GM12878 (cell line): Measurements from ENCODE around the gene CFAP47. TPM values are rescaled to one million over a fixed set of nuclear protein-coding genes. Genes with fewer than 3 reads are reported as not detected.

Source experiments
- ATAC-seq: fragments of 200-7000 bp; cut with Tn5 transposase; 3 replicates; pipeline ENCODE4 v1.9.1; 2020; ENCODE audit warnings: mild to moderate bottlenecking, moderate library complexity
- BruUV-seq: library from RNA; stranded (reverse); fragments of 400-500 nt; replicated peaks from 2 replicates; lab custom pipeline; 2021; lab: Mats Ljungman, UMichigan
- CTCF ChIA-PET: fragments of 300-600 bp; sonication (Branson Sonifier 250); formaldehyde crosslinking; extraction: SDS; loops from one replicate; lab custom pipeline; 2021; ENCODE audit warnings: inconsistent platforms; lab: Yijun Ruan, JAX
- POLR2A ChIA-PET: fragments of 350-600 bp; formaldehyde crosslinking; extraction: SDS; loops from one replicate; lab custom pipeline; 2021; ENCODE audit warnings: inconsistent platforms; lab: Charles Lee
- RAD21 ChIA-PET: fragments of 300-600 bp; sonication (Branson Sonifier 250); formaldehyde crosslinking; loops from one replicate; lab custom pipeline; 2023; ENCODE audit warnings: antibody characterized with exemption; ENCODE audit not compliant: unreplicated experiment; lab: Charles Lee
- SMC1A ChIA-PET: fragments of 300-600 bp; sonication (Branson Sonifier 250); formaldehyde crosslinking; loops from one replicate; lab custom pipeline; 2023; ENCODE audit not compliant: unreplicated experiment, uncharacterized antibody; lab: Charles Lee
- DNase-seq: peaks from one replicate; pipeline ENCODE4 v3.0.0-alpha.2; 2011; ENCODE audit warnings: low read depth, low spot score
- FAIRE-seq: peaks from 3 replicates; lab custom pipeline; 2011; peaks lifted over from hg19 to GRCh38; lab: Jason Lieb, UNC
- H2AFZ ChIP-seq: 2 replicates; pipeline ENCODE4 v1.6.0; 2011; ENCODE audit warnings: low read depth, low read length, control low read depth; ENCODE audit not compliant: control insufficient read depth
- H3K27ac ChIP-seq: 2 replicates; pipeline ENCODE4 v1.5.1; 2011; ENCODE audit warnings: control low read depth; ENCODE audit not compliant: control insufficient read depth, insufficient read depth
- H3K27me3 ChIP-seq, 2 experiments: replicated peaks in 1 of 2; 2 replicates each; pipeline versions ENCODE4 v1.6.0 to v1.6.1; 2011; ENCODE audit warnings: low read length in 1 of 2; ENCODE audit not compliant: control insufficient read depth in 2 of 2, insufficient read depth in 2 of 2
- H3K36me3 ChIP-seq, 2 experiments: 2 replicates each; pipeline ENCODE4 v1.5.1; 2011; ENCODE audit warnings: low read length in 1 of 2; ENCODE audit not compliant: control insufficient read depth in 2 of 2, insufficient read depth in 2 of 2
- H3K4me1 ChIP-seq: 2 replicates; pipeline ENCODE4 v1.6.1; 2011; ENCODE audit warnings: mild to moderate bottlenecking, low read length, moderate library complexity, mixed read lengths; ENCODE audit not compliant: control insufficient read depth, insufficient read depth
- H3K4me2 ChIP-seq: 2 replicates; pipeline ENCODE4 v1.6.0; 2011; ENCODE audit warnings: control low read depth; ENCODE audit not compliant: control insufficient read depth, insufficient read depth
- H3K4me3 ChIP-seq: fragments of 200-600 bp; sonication (generic); 2 replicates; pipeline ENCODE4 v1.5.1; 2016
- H3K79me2 ChIP-seq: 2 replicates; pipeline ENCODE4 v1.6.0; 2011; ENCODE audit warnings: low read length; ENCODE audit not compliant: control insufficient read depth, insufficient read depth
- H3K9ac ChIP-seq: 2 replicates; pipeline ENCODE4 v1.8.0; 2011; ENCODE audit warnings: low read length, control low read depth, mixed read lengths; ENCODE audit not compliant: control insufficient read depth, insufficient read depth
- H3K9me3 ChIP-seq: replicated peaks from 3 replicates; pipeline ENCODE4 v1.5.1; 2011; ENCODE audit warnings: mild to moderate bottlenecking, low read length; ENCODE audit not compliant: control insufficient read depth, insufficient read depth
- H4K20me1 ChIP-seq: 2 replicates; pipeline ENCODE4 v1.6.0; 2011; ENCODE audit not compliant: control insufficient read depth, insufficient read depth
- BMI1 ChIP-seq: fragments of 450-650 bp; IDR thresholded peaks from 2 replicates; pipeline ENCODE4 v1.6.1; 2016; ENCODE audit warnings: mild to moderate bottlenecking, moderate library complexity, borderline replicate concordance
- ELK1 ChIP-seq: IDR thresholded peaks from 2 replicates; pipeline ENCODE4 v1.6.1; 2012; ENCODE audit warnings: low read depth, low read length, improper control_type of control experiment
- JUNB ChIP-seq: IDR thresholded peaks from 2 replicates; pipeline ENCODE4 v1.6.1; 2016; ENCODE audit warnings: antibody characterized with exemption, mild to moderate bottlenecking
- MTA2 ChIP-seq: fragments of 450-650 bp; IDR thresholded peaks from 2 replicates; pipeline ENCODE4 v1.6.1; 2016; ENCODE audit warnings: low read depth, mild to moderate bottlenecking, moderate library complexity
- MXI1 ChIP-seq: fragments of 150-350 bp; IDR thresholded peaks from 2 replicates; pipeline ENCODE4 v1.6.1; 2011; ENCODE audit warnings: low read depth, mild to moderate bottlenecking, inconsistent platforms, low read length, improper control_type of control experiment
- NBN ChIP-seq: fragments of 450-650 bp; IDR thresholded peaks from 2 replicates; pipeline ENCODE4 v1.6.1; 2016
- PBX3 ChIP-seq: IDR thresholded peaks from 2 replicates; pipeline ENCODE4 v1.6.1; 2011; ENCODE audit warnings: mild to moderate bottlenecking, low read depth, low read length, moderate library complexity; ENCODE audit not compliant: insufficient replicate concordance
- RUNX3 ChIP-seq: IDR thresholded peaks from 2 replicates; pipeline ENCODE4 v1.6.1; 2012; ENCODE audit warnings: low read length, inconsistent platforms
- TAF1 ChIP-seq: IDR thresholded peaks from 2 replicates; pipeline ENCODE4 v1.6.1; 2011; ENCODE audit warnings: mild to moderate bottlenecking, low read depth, low read length, borderline replicate concordance
- YY1 ChIP-seq: IDR thresholded peaks from 2 replicates; pipeline ENCODE4 v1.6.1; 2011; ENCODE audit warnings: low read depth, mild to moderate bottlenecking, low read length
- ZNF622 ChIP-seq: fragments of 450-650 bp; IDR thresholded peaks from 2 replicates; pipeline ENCODE4 v1.6.1; 2017; ENCODE audit warnings: mild to moderate bottlenecking, inconsistent platforms
- WGBS: methylation state at CpG from one replicate; pipeline ENCODE4 v1.1.6; 2016; ENCODE audit warnings: low lambda C conversion rate; ENCODE audit not compliant: insufficient replicate concordance, insufficient coverage; ENCODE audit errors: missing lambda C conversion rate; 5-methylcytosine and 5-hydroxymethylcytosine counted together
- in situ Hi-C: fragments of 300-500 bp; cut with MboI; formaldehyde crosslinking; loops from 9 replicates; pipeline ENCODE4 v1.14.3; 2018; ENCODE audit warnings: mixed read lengths
- intact Hi-C: fragments of 100-400 bp; cut with micrococcal nuclease; formaldehyde crosslinking; loops from one replicate; pipeline ENCODE4 v1.14.2; 2022; ENCODE audit not compliant: unreplicated experiment
- polyA plus RNA-seq, 11 experiments: library from polyadenylated mRNA; depleted of rRNA in 4 of 11; unstranded in 6 of 11; stranded (reverse) in 5 of 11; fragments of >200 nt; fragmentation: Nextera tagmentation in 4 of 11; fragmentation: Illumina TruSeq in 1 of 11; extraction: Ambion mirVana in 4 of 11; extraction: Trizol in 1 of 11; gene quantifications; 1 replicate in 1 of 11; 2 replicates in 10 of 11; pipeline versions ENCODE4 v1.2.1 to v1.2.3, GENCODE V29; 2011 to 2016; ENCODE audit warnings: inconsistent platforms in 2 of 11, missing spikeins in 2 of 11, low read depth in 1 of 11
- total RNA-seq, 4 experiments: library from RNA; depleted of rRNA in 3 of 4; stranded (reverse); fragments of >200 nt in 3 of 4; fragmentation: Illumina TruSeq in 1 of 4; extraction: Trizol in 1 of 4; gene quantifications; 2 replicates each; pipeline versions ENCODE4 v1.2.1 to v1.2.3, GENCODE V29; 2013 to 2021

The CFAP47 gene
- total and polyA plus RNA-seq, 10 of the 15 experiments (the other 5 are each of a cell fraction or from before 2014, with no cell fraction given) = 0.02 to 0.88 (median 0.06) TPM; not detected in 3

GRCh38 chrX:36116222-36116621, 196.7 kb downstream of the CFAP47 start (continued):
- TF ChIP-seq PBX3 (no peak), YY1 (no peak), ZNF622 (no peak)

GRCh38 chrX:36159254-36159653, 239.7 kb downstream of the CFAP47 start:
- no peak for DNase-seq
- in situ Hi-C loops = no loop called here
- 25% methylated on average over 7 of the region's 7 CpGs for WGBS
- TF ChIP-seq BMI1 = no peak
- no peak for TF ChIP-seq MTA2
- TF ChIP-seq MXI1 = no peak
- TF ChIP-seq JUNB = no peak
- no peak for TF ChIP-seq ELK1
- no peak for TF ChIP-seq RUNX3
- no peak for TF ChIP-seq NBN
- no peak for TF ChIP-seq TAF1
- TF ChIP-seq, all 136 proteins: peak for 0
- no peaks in the 10 kb centered on the region for H3K27me3 ChIP-seq
- no peak overlapping the region for H2AFZ ChIP-seq
- no peak overlapping the region for H3K4me2 ChIP-seq
- ChIA-PET RAD21 (no interaction called here), POLR2A (no interaction called here), SMC1A (no interaction called here), CTCF (no interaction called here)
- H3K4me3 ChIP-seq = no peak overlapping the region
- H3K9ac ChIP-seq = no peak overlapping the region
- no peaks in the 10 kb centered on the region for H3K4me1 ChIP-seq
- ATAC-seq (no peak), FAIRE-seq (no peak)
- H3K79me2 ChIP-seq = no peaks in the 10 kb centered on the region
- no TSS peak for BruUV-seq
- no peaks in the 10 kb centered on the region for H3K9me3 ChIP-seq
- H3K36me3 ChIP-seq = no peaks in the 10 kb centered on the region
- intact Hi-C loops = no loop called here
- no peaks in the 10 kb centered on the region for H4K20me1 ChIP-seq
- H3K27ac ChIP-seq = no peak overlapping the region
